Epithelial cell of proximal tubule (primary cell): ENCODE results near the gene ZFP36. TPM values are rescaled to one million over a fixed set of nuclear protein-coding genes. Genes with fewer than 3 reads are reported as not detected.
"Not testable (repeated sequence)": the region's sequence is repeated elsewhere in the genome, so short reads cannot be mapped to it uniquely, and the experiment has no call there.

Experiments
- DNase-seq: peaks from one replicate; pipeline ENCODE4 v3.0.0-alpha.2; 2011; ENCODE audit warnings: low read depth
- H3K4me3 ChIP-seq: 2 replicates; pipeline ENCODE4 v1.5.1; 2011; ENCODE audit warnings: low read depth, mild to moderate bottlenecking, low read length
- total RNA-seq: library from RNA; depleted of rRNA; stranded (reverse); fragments of >200 nt; gene quantifications from 2 replicates; pipeline ENCODE4 v1.2.3, GENCODE V29; 2015
- TF ChIP-seq, protein P1 (sequence below): conservative IDR thresholded peaks from 2 replicates; pipeline ENCODE4 v1.5.1; 2012; ENCODE audit warnings: low read depth, mild to moderate bottlenecking, low read length

ZFP36 gene
- total RNA-seq, 1 donor from 2014 or later: 10.0 TPM

DNA sequence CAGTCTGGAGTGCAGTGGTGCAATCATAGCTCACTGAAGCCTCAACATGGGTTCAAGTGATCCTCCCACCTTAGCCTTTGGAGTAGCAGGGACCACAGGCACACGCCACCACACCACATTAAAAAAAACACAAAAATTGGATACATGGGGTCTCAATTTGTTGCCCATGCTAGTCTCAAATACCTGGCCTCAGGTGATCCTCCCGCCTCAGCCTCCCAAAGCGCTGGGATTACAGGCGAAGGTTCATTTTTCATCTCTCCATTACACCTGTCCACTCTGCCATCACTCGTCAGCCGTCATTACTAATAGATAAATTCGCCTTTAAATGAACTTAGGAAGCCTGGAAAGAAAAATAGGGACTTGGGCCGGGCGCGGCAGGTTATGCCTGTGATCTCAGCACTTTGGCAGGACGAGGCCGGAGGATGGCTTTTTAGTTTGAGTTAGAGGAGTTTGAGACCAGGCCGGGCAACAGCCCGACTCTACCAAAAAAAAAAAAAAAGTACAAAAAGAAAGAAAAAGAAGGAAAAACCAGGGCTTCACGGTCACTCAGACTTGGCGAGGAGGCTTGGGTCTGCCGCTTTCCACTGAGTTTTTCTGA, 38.0 kb downstream of the ZFP36 start:
- no peak for DNase-seq
- TF ChIP-seq, protein P1, sequence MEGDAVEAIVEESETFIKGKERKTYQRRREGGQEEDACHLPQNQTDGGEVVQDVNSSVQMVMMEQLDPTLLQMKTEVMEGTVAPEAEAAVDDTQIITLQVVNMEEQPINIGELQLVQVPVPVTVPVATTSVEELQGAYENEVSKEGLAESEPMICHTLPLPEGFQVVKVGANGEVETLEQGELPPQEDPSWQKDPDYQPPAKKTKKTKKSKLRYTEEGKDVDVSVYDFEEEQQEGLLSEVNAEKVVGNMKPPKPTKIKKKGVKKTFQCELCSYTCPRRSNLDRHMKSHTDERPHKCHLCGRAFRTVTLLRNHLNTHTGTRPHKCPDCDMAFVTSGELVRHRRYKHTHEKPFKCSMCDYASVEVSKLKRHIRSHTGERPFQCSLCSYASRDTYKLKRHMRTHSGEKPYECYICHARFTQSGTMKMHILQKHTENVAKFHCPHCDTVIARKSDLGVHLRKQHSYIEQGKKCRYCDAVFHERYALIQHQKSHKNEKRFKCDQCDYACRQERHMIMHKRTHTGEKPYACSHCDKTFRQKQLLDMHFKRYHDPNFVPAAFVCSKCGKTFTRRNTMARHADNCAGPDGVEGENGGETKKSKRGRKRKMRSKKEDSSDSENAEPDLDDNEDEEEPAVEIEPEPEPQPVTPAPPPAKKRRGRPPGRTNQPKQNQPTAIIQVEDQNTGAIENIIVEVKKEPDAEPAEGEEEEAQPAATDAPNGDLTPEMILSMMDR: no peak
- H3K4me3 ChIP-seq: peak overlapping the region; percentile 100

DNA sequence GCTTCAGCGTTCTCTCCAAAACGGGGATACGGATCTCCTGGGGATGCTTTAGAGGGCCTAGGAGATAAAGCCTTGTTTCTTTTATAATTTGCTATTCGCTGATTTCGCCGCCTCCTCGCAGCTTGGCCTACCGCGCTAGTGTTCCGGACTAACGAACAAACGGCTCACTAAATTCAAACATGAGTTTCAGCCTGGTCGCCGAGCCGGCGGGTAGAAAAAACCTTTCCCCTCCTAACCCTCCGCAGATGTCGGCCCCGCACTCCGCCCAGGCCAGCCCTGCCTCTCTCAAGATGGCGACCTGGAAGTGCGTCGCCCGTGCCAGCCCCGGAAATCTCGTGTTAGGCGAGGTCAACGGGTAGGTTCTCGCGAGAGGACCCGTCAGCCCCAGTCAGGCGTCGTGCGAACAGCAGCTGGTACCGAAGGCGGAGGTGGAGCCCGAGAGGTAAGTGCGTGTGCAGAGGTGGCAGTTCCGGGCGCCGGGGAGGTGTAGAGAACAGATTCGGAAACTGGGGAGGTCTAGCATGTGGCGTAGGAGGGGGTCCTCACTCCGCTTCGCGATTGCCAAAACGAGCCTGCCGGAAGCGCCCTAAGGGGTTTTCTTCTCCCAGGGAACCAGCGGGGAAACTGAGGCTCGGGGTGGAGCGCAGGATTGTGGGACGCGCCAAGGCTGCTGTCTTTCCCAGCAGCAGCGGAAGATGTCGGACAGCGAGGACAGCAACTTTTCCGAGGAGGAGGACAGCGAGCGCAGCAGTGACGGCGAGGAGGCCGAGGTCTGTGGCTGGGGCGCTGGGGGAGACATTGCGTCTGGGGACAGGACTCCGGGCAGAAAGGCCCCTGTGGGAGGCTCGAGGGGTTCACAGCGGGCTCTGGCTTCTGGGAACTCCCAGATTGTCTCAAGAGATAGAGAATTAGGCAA, 38.8 kb downstream of the ZFP36 start, which contains the start of gene SUPT5H:
Gene SUPT5H (plus strand): TSS at position 387 of the 916 bp plus-strand sequence. CDS start 309 bp downstream, at position 696.
- peak; percentile 61 for DNase-seq
- peak within 1 kb of the TSS; percentile 100 for H3K4me3 ChIP-seq
- TF ChIP-seq, protein P1: no peak

- no peak for DNase-seq
- H3K4me3 ChIP-seq: peak overlapping the region; percentile 100
- TF ChIP-seq, protein P1: no peak
Measured at GRCh38 chr19:39446365-39447084, 39.9 kb downstream of the ZFP36 start.

GRCh38 chr19:39448271-39448670, 41.6 kb downstream of the ZFP36 start:
- H3K4me3 ChIP-seq: no peak overlapping the region
- DNase-seq: no peak
- TF ChIP-seq, protein P1: no peak

DNA sequence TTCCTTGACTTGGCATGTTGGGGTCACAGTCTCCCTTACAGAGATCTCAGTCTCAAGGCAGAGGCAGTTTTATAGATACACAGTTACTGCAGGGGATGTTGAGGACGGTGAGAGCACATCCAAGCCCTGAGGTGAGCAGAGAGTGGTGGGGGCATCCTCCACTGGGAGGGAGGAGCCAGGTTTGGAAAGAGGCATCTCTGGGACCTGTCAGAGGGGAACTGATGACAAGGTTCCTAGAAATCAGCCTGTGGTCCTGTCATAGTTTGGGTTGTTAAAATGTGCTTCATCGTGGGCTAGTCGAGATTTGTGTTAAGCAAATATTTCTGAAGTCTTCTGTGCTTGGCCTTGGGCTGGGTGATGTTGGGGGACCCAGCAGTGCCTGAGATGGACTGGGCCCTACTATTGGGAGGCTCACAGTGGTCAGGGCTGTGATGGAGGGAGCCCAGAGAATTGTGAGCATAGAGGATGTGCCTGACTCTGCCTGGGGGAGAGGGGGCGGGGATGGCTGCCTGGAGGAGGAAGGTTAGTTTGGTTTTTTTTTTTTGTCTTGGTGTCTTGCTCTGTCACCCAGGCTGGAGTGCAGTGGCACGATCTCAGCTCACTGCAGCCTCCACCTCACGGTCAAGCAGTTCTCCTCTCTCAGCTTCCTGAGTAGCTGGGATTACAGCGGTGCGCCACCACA, 42.6 kb downstream of the ZFP36 start:
- H3K4me3 ChIP-seq: no peak overlapping the region

DNA sequence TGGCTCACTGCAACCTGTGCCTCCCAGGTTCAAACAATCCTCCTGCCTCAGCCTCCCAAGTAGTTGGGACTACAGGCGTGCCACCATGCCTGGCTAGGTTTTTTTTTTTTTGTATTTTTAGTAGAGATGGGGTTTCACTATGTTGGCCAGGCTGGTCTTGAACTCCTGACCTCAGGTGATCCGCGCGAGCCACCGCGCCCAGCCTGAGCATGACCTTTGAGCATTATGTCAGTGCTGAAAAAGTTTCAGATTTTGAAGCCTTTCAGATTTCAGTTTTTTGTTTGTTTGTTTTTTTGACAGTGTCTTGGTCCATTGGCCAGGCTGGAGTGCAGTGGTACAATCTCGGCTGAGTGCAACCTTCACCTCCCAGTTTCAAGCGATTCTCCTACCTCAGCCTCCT, 44.6 kb downstream of the ZFP36 start:
- not testable (repeated sequence) for H3K4me3 ChIP-seq, DNase-seq

More for the DNA sequence above, 42.6 kb downstream of the ZFP36 start:
- no peak for DNase-seq
- TF ChIP-seq, protein P1: no peak

Other genes starting within 250 kb of the ZFP36 start
- 9.9 and 11.4 TPM in 2 replicates for gene NCCRP1, start 209.9 kb upstream of the ZFP36 start, total RNA-seq
- not detected in 2 replicates for gene SYCN, start 202.6 kb upstream of the ZFP36 start, total RNA-seq
- gene IFNL3, start 161.8 kb upstream of the ZFP36 start, total RNA-seq: not detected in 2 replicates
- not detected in 2 replicates for gene IFNL4, start 158.0 kb upstream of the ZFP36 start, total RNA-seq
- not detected in 2 replicates for gene IFNL2, start 138.5 kb upstream of the ZFP36 start, total RNA-seq
- gene IFNL1, start 110.4 kb upstream of the ZFP36 start, total RNA-seq: not detected in 2 replicates
- 0.06 and 0.29 TPM in 2 replicates for gene LRFN1, start 86.0 kb upstream of the ZFP36 start, total RNA-seq
- gene GMFG, start 70.8 kb upstream of the ZFP36 start, total RNA-seq: not detected in 2 replicates
- gene SAMD4B, start 64.4 kb upstream of the ZFP36 start, total RNA-seq: 60.0 and 65.6 TPM in 2 replicates
- gene PAF1, start 15.7 kb upstream of the ZFP36 start, total RNA-seq: 63.4 and 72.6 TPM in 2 replicates
- 20.9 and 34.9 TPM in 2 replicates for gene MED29, start 15.5 kb upstream of the ZFP36 start, total RNA-seq
- 17.7 and 22.3 TPM in 2 replicates for gene PLEKHG2, start 5.8 kb downstream of the ZFP36 start, total RNA-seq
- 2,362 and 2,974 TPM in 2 replicates for gene RPS16, start 29.1 kb downstream of the ZFP36 start, total RNA-seq
- 115 and 126 TPM in 2 replicates for gene SUPT5H, start 38.7 kb downstream of the ZFP36 start, total RNA-seq
- gene TIMM50, start 74.0 kb downstream of the ZFP36 start, total RNA-seq: 98.1 and 146 TPM in 2 replicates
- gene DLL3, start 92.1 kb downstream of the ZFP36 start, total RNA-seq: 2.9 and 4.1 TPM in 2 replicates
- gene SELENOV, start 108.3 kb downstream of the ZFP36 start, total RNA-seq: 0.17 TPM in 1 of 2 replicates, not detected in the other
- 1.8 and 2.0 TPM in 2 replicates for gene EID2B, start 126.0 kb downstream of the ZFP36 start, total RNA-seq
- gene EID2, start 133.3 kb downstream of the ZFP36 start, total RNA-seq: 12.3 and 20.8 TPM in 2 replicates
- not detected in 2 replicates for gene LGALS13, start 195.7 kb downstream of the ZFP36 start, total RNA-seq
- gene LGALS16, start 249.1 kb downstream of the ZFP36 start, total RNA-seq: not detected in 2 replicates